ENCODE data around the gene RNF157. TPM values are rescaled to one million over a fixed set of nuclear protein-coding genes. Genes with fewer than 3 reads are reported as not detected.

RNF157 gene
- total RNA-seq, 4 donors from 2014 or later, result 1.7 to 6.6 (median 4.7) TPM

- peaks cover 0 to 17% of the 10 kb centered on the region in 2 donors for H3K4me1 ChIP-seq
- H3K36me3 ChIP-seq, result no peaks in the 10 kb centered on the region
- no peaks in the 10 kb centered on the region for H3K27me3 ChIP-seq
- no peak for DNase-seq
- H3K27ac ChIP-seq, result no peak overlapping the region
- intact Hi-C loops (cut with DNase I), result no loop called here
- WGBS, 2 donors, result 75 to 85% methylated on average over 11 to 12 of the region's 13 CpGs
- no peak overlapping the region for H3K4me3 ChIP-seq (replicated peaks in 1 of 3)
- TF ChIP-seq POLR2A (IDR thresholded peaks at IDR 0.05) (no peak), CTCF (IDR thresholded peaks at IDR 0.05) (peak; percentile 30 to 74 (median 58))
- H3K9me3 ChIP-seq, result no peaks in the 10 kb centered on the region
These were observed 92.9 kb downstream of the RNF157 start for GRCh38 chr17:76147211-76148014.

GRCh38 chr17:76146053-76146851, 94.0 kb downstream of the RNF157 start:
- H3K27me3 ChIP-seq, result no peaks in the 10 kb centered on the region
- H3K36me3 ChIP-seq, result no peaks in the 10 kb centered on the region
- no peak for DNase-seq
- H3K9me3 ChIP-seq, result no peaks in the 10 kb centered on the region
- peak overlapping the region in 2 of 3 donors; percentile 5 to 26 for H3K27ac ChIP-seq
- 88 to 92% methylated on average over 20 to 21 of the region's 22 CpGs for WGBS, 2 donors
- intact Hi-C loops (cut with DNase I), result no loop called here
- TF ChIP-seq CTCF (IDR thresholded peaks at IDR 0.05) (no peak), POLR2A (IDR thresholded peaks at IDR 0.05) (no peak)
- H3K4me1 ChIP-seq, result peaks cover 6 to 25% of the 10 kb centered on the region in 2 donors
- H3K4me3 ChIP-seq (replicated peaks in 1 of 3), result no peak overlapping the region

GRCh38 chr17:76145231-76146052, 94.9 kb downstream of the RNF157 start:
- 67 to 83% methylated on average over 25 of the region's 25 CpGs for WGBS, 2 donors
- no peak for TF ChIP-seq POLR2A (IDR thresholded peaks at IDR 0.05)
- TF ChIP-seq CTCF (IDR thresholded peaks at IDR 0.05), result no peak
- Histone ChIP-seq H3K4me3 (replicated peaks in 1 of 3) (no peak overlapping the region), H3K36me3 (no peaks in the 10 kb centered on the region), H3K9me3 (no peaks in the 10 kb centered on the region), H3K4me1 (peaks cover 12 to 31% of the 10 kb centered on the region in 2 donors), H3K27me3 (no peaks in the 10 kb centered on the region), H3K27ac (peak overlapping the region in 2 of 3 donors; percentile 5 to 26)
- no peak for DNase-seq
- intact Hi-C loops (cut with DNase I), result no loop called here

- TF ChIP-seq POLR2A (IDR thresholded peaks at IDR 0.05) (no peak), CTCF (IDR thresholded peaks at IDR 0.05) (no peak)
- no peaks in the 10 kb centered on the region for H3K9me3 ChIP-seq
- no peak overlapping the region for H3K27ac ChIP-seq
- H3K4me3 ChIP-seq (replicated peaks in 1 of 3), result no peak overlapping the region
- DNase-seq, result no peak
- H3K27me3 ChIP-seq, result no peaks in the 10 kb centered on the region
- intact Hi-C loops (cut with DNase I), result no loop called here
- peaks cover 33 to 50% of the 10 kb centered on the region in 2 donors for H3K4me1 ChIP-seq
- 94 to 97% methylated on average over 6 of the region's 6 CpGs for WGBS, 2 donors
- no peaks in the 10 kb centered on the region for H3K36me3 ChIP-seq
These were observed 97.7 kb downstream of the RNF157 start for GRCh38 chr17:76142585-76143041.

All from thyroid gland (tissue), 4 donors.